H1 (cell line): ENCODE results near the gene ROBO2.

Experiments
- CEBPB ChIP-seq: IDR thresholded peaks from 2 replicates; pipeline ENCODE4 v1.6.1; 2012; ENCODE audit warnings: low read depth, low read length
- EZH2 ChIP-seq: fragments of 200-600 bp; sonication (generic); IDR thresholded peaks from 2 replicates; pipeline ENCODE4 v1.7.1; 2012; ENCODE audit warnings: low read depth, mild to moderate bottlenecking, moderate library complexity, low read length, inconsistent platforms; ENCODE audit not compliant: severe bottlenecking
- KDM1A ChIP-seq: fragments of 200-600, 300-600 bp; sonication (generic); IDR thresholded peaks from 2 replicates; pipeline ENCODE4 v1.7.1; 2016; ENCODE audit warnings: mild to moderate bottlenecking, low read length, borderline replicate concordance
- POLR2A ChIP-seq, 2 experiments: IDR thresholded peaks; 1 replicate in 1 of 2; 2 replicates in 1 of 2; pipeline ENCODE4 v1.6.1; 2011; ENCODE audit warnings: low read depth in 2 of 2, low read length in 2 of 2, mild to moderate bottlenecking in 2 of 2; ENCODE audit errors: control extremely low read depth in 1 of 2
- POLR2AphosphoS5 ChIP-seq: IDR thresholded peaks from 2 replicates; pipeline ENCODE4 v1.6.1; 2011; ENCODE audit warnings: low read depth, low read length
- RAD21 ChIP-seq, 2 experiments: IDR thresholded peaks in 1 of 2; conservative IDR thresholded peaks in 1 of 2; 2 replicates each; pipeline ENCODE4 v1.6.1; 2011; ENCODE audit warnings: low read depth in 2 of 2, low read length in 2 of 2, improper control_type of control experiment in 1 of 2, inconsistent platforms in 1 of 2, mild to moderate bottlenecking in 1 of 2, moderate library complexity in 1 of 2
- SRF ChIP-seq: IDR thresholded peaks from 2 replicates; pipeline ENCODE4 v1.6.1; 2011; ENCODE audit warnings: mild to moderate bottlenecking, low read depth, low read length, moderate library complexity
- YY1 ChIP-seq: IDR thresholded peaks from 2 replicates; pipeline ENCODE4 v1.6.1; 2011; ENCODE audit warnings: low read depth, mild to moderate bottlenecking, low read length
- ZNF274 ChIP-seq: IDR thresholded peaks from 2 replicates; pipeline ENCODE4 v1.7.0; 2012; ENCODE audit warnings: low read length, borderline replicate concordance; ENCODE audit errors: extremely low read depth
- TF ChIP-seq, protein P1 (sequence below), 3 experiments: IDR thresholded peaks; 1 replicate in 2 of 3; 2 replicates in 1 of 3; pipeline versions ENCODE4 v1.5.1 to v1.6.1; 2011; ENCODE audit warnings: low read length in 3 of 3, mild to moderate bottlenecking in 3 of 3, inconsistent platforms in 2 of 3, low read depth in 1 of 3, moderate library complexity in 1 of 3; ENCODE audit not compliant: insufficient read depth in 1 of 3; ENCODE audit errors: control extremely low read depth in 1 of 3
- TF ChIP-seq, protein P2 (sequence below): IDR thresholded peaks from 2 replicates; pipeline ENCODE4 v1.6.1; 2012; ENCODE audit warnings: low read length, inconsistent platforms

DNA sequence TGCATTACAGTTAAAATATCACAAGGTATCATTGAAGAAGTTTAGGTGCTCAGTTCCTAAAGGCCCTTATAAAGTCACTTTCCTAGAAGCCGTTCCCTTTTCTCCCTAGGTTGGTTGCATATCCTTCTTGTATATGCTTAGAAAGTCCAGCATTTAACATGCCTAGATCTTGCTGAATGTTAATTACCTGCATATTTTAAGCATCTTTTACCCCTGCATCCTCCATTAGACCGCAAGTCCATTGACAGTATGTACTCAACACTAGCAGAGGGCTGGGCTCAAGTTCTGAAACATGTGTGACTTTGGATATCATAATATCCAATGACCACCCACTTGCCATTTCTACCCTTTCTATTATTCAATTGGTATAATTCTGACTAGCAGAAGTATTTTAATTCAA lies 336.6 kb downstream of the ROBO2 start:
- TF ChIP-seq, protein P1, sequence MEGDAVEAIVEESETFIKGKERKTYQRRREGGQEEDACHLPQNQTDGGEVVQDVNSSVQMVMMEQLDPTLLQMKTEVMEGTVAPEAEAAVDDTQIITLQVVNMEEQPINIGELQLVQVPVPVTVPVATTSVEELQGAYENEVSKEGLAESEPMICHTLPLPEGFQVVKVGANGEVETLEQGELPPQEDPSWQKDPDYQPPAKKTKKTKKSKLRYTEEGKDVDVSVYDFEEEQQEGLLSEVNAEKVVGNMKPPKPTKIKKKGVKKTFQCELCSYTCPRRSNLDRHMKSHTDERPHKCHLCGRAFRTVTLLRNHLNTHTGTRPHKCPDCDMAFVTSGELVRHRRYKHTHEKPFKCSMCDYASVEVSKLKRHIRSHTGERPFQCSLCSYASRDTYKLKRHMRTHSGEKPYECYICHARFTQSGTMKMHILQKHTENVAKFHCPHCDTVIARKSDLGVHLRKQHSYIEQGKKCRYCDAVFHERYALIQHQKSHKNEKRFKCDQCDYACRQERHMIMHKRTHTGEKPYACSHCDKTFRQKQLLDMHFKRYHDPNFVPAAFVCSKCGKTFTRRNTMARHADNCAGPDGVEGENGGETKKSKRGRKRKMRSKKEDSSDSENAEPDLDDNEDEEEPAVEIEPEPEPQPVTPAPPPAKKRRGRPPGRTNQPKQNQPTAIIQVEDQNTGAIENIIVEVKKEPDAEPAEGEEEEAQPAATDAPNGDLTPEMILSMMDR (IDR thresholded peaks at IDR 0.05; ENCODE audit: control extremely low read depth in 1 of 3, insufficient read depth in 1 of 3, low read depth in 1 of 3, low read length in 3 of 3) = no peak
- no peak for TF ChIP-seq RAD21 (IDR thresholded peaks at IDR 0.05 in 1 of 2, conservative IDR thresholded peaks at IDR 0.05 in 1 of 2; ENCODE audit: low read depth in 2 of 2, low read length in 2 of 2)
- no peak for TF ChIP-seq KDM1A
- TF ChIP-seq YY1 = no peak
- no peak for TF ChIP-seq POLR2A (IDR thresholded peaks at IDR 0.05; ENCODE audit: control extremely low read depth in 1 of 2, low read depth in 2 of 2, low read length in 2 of 2)
- no peak for TF ChIP-seq ZNF274
- TF ChIP-seq EZH2 = no peak
- no peak for TF ChIP-seq SRF
- TF ChIP-seq, protein P2, sequence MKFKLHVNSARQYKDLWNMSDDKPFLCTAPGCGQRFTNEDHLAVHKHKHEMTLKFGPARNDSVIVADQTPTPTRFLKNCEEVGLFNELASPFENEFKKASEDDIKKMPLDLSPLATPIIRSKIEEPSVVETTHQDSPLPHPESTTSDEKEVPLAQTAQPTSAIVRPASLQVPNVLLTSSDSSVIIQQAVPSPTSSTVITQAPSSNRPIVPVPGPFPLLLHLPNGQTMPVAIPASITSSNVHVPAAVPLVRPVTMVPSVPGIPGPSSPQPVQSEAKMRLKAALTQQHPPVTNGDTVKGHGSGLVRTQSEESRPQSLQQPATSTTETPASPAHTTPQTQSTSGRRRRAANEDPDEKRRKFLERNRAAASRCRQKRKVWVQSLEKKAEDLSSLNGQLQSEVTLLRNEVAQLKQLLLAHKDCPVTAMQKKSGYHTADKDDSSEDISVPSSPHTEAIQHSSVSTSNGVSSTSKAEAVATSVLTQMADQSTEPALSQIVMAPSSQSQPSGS = no peak
- no peak for TF ChIP-seq CEBPB
- no peak for TF ChIP-seq POLR2AphosphoS5
